ENCODE data around the gene PPT1.
"Not testable (repeated sequence)": the region's sequence is repeated elsewhere in the genome, so short reads cannot be mapped to it uniquely, and the experiment has no call there.

Gene PPT1

DNA sequence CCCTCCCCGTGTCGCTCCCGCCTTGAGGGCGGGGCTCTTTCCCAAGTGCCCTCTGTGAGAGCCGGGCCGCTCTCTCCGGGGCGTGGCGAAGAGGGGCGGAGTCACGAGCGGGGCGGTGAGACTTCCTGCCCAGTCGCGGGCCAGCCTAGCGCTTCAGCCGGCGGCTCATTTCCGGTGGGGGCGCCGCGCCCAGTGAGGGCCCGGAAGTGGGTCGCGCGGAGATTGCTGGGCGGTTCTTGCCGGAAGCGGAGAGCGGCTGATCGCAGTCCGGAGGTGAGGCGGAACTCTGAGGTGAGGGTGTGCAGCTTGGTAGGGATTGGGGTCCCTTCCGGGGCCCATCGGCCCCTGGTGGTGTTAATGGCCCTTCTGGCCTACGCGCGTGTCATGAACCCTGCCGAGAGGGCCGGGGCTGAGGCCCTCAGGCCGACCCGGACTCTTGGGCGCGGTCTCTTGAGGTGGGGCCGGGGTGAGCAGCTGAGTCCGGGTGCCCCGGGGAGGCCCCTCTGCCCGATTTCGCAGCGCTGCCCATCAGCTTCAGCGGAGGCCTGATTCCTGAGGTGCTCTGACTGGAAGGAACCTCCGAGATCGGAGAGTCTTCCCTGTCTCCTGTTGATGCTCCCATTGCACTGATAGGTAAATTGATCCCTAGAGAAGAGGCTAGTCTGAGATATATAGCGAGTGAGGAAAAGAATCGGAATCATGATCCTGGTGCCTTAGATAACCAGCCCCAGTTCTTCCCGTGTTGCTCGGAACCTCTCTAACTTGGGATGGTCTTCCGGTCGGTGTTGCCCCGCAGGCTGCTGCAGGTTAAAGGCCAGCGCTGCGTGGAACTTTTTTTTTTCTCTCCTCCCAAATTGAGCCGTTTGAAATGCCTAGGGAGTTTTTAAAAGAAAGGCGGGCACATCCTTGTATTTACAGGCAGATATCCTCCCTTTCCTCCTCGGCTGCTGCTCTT lies 56.3 kb downstream of the PPT1 start, which contains the start of gene CAP1:
Gene CAP1, plus strand, starts transcription at position 219 of the 955 bp plus-strand sequence. CDS start 18,618 bp downstream, outside the sequence.
- in situ Hi-C loops (cut with HindIII; ENCODE audit: low sequenced_read_pairs): no loop called here
- TF ChIP-seq CTCF (IDR thresholded peaks at IDR 0.05; ENCODE audit: low read depth, low read length, missing control alignments): no peak
- H3K4me3 ChIP-seq (ENCODE audit: low read depth, low read length): peak within 1 kb of the TSS; percentile 89
- peak; percentile 97 for DNase-seq (ENCODE audit: low read depth)

GRCh38 chr1:40039757-40040510 lies 57.1 kb downstream of the PPT1 start:
- H3K4me3 ChIP-seq (ENCODE audit: low read depth, low read length): peak overlapping the region; percentile 89
- peak; percentile 53 for DNase-seq (ENCODE audit: low read depth)
- in situ Hi-C loops (cut with HindIII; ENCODE audit: low sequenced_read_pairs): no loop called here
- TF ChIP-seq CTCF (IDR thresholded peaks at IDR 0.05; ENCODE audit: low read depth, low read length, missing control alignments): no peak

- DNase-seq (ENCODE audit: low read depth): peak; percentile 20
- TF ChIP-seq CTCF (IDR thresholded peaks at IDR 0.05; ENCODE audit: low read depth, low read length, missing control alignments): peak; percentile 12
- in situ Hi-C loops (cut with HindIII; ENCODE audit: low sequenced_read_pairs): no loop called here
- H3K4me3 ChIP-seq (ENCODE audit: low read depth, low read length): peak overlapping the region; percentile 89
Measured at GRCh38 chr1:40039245-40039756, 57.8 kb downstream of the PPT1 start.

- no peak for TF ChIP-seq CTCF (IDR thresholded peaks at IDR 0.05; ENCODE audit: low read depth, low read length, missing control alignments)
- in situ Hi-C loops (cut with HindIII; ENCODE audit: low sequenced_read_pairs): no loop called here
- no peak for DNase-seq (ENCODE audit: low read depth)
- no peak overlapping the region for H3K4me3 ChIP-seq (ENCODE audit: low read depth, low read length)
Measured at GRCh38 chr1:40038697-40039096, 58.4 kb downstream of the PPT1 start.

- in situ Hi-C loops (cut with HindIII; ENCODE audit: low sequenced_read_pairs); H3K4me3 ChIP-seq (ENCODE audit: low read depth, low read length); DNase-seq (ENCODE audit: low read depth): not testable (repeated sequence)
Measured at GRCh38 chr1:40037254-40037653, 59.8 kb downstream of the PPT1 start.

DNA sequence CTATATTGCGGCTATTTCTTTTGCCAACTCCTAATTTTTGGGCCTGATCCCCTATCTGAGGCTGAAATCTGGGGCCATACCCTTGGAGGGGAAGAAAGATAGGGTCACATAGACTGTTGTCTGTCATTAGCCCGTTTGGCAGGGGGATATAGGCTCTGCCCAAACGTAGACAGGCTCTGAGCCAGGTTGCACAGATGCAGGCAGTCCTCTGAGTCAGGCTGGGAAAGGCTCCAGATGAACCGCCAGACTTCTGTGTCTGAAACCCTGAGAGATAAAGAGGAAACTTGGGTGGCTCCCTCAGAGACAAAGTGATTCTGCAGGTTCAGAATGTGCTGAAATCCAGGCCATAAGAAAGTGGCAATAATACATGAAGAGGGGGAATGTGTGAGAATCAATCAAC lies 60.5 kb downstream of the PPT1 start:
- in situ Hi-C loops (cut with HindIII; ENCODE audit: low sequenced_read_pairs): no loop called here
- no peak overlapping the region for H3K4me3 ChIP-seq (ENCODE audit: low read depth, low read length)
- peak; percentile 73 for DNase-seq (ENCODE audit: low read depth)

More for the DNA sequence above, 60.5 kb downstream of the PPT1 start:
- no peak for TF ChIP-seq CTCF (IDR thresholded peaks at IDR 0.05; ENCODE audit: low read depth, low read length, missing control alignments)
